ENCODE data around the gene GRAMD4. TPM values are rescaled to one million over a fixed set of nuclear protein-coding genes. Genes with fewer than 3 reads are reported as not detected.

GRAMD4 gene
- total and polyA plus RNA-seq, 2 donors (not counting 1 experiment from before 2014, with no cell fraction given), result 17.0 to 88.1 TPM

GRCh38 chr22:46677323-46678002 is 57.3 kb downstream of the GRAMD4 start:
- no peak overlapping the region for H3K4me2 ChIP-seq (replicated peaks; ENCODE audit: low read depth, low read length, poor library complexity, severe bottlenecking)
- H3K4me1 Mint-ChIP-seq, result peaks cover 28% of the 10 kb centered on the region
- POLR2A ChIA-PET, result no interaction called here
- 96% methylated on average over 28 of the region's 28 CpGs for WGBS (ENCODE audit: insufficient coverage)
- ATAC-seq (ENCODE audit: low read depth), result no peak
- H3K36me3 ChIP-seq (replicated peaks in 1 of 2; ENCODE audit: control extremely low read depth in 1 of 2, control insufficient read depth in 1 of 2, extremely low read depth in 1 of 2, insufficient read depth in 2 of 2, low read length in 1 of 2), result peaks cover 0 to 37% of the 10 kb centered on the region in 2 experiments
- H3K27ac Mint-ChIP-seq, result no peak overlapping the region
- no peak for DNase-seq
- H3K9me3 ChIP-seq (ENCODE audit: control extremely low read depth in 1 of 3, control insufficient read depth in 2 of 3, insufficient read depth in 1 of 3, low read length in 2 of 3), result peaks cover 0 to 10% (median 0%) of the 10 kb centered on the region in 3 donors
- intact Hi-C loops (cut with micrococcal nuclease), result no loop called here
- H3K4me3 Mint-ChIP-seq, result no peak overlapping the region
- peaks cover 24 to 30% of the 10 kb centered on the region in 2 donors for H3K4me1 ChIP-seq (ENCODE audit: control insufficient read depth in 2 of 2, insufficient read depth in 2 of 2, low read length in 2 of 2)
- no peaks in the 10 kb centered on the region for H3K9me3 Mint-ChIP-seq (ENCODE audit: insufficient read depth)
- no peak overlapping the region for H3K4me3 ChIP-seq (ENCODE audit: control extremely low read depth in 1 of 5, extremely low read depth in 1 of 5, insufficient read depth in 1 of 5, low read depth in 2 of 5, low read length in 4 of 5)
- CTCF ChIA-PET, result no interaction called here
- H3K27me3 ChIP-seq (replicated peaks in 1 of 4; ENCODE audit: control extremely low read depth in 1 of 4, control insufficient read depth in 3 of 4, insufficient read depth in 4 of 4, low read length in 3 of 4), result peaks cover 0 to 34% (median 0%) of the 10 kb centered on the region in 4 experiments
- H2AFZ ChIP-seq (ENCODE audit: insufficient read depth, low read depth, low read length, poor library complexity, severe bottlenecking), result no peak overlapping the region
- no peak overlapping the region for H3K9ac ChIP-seq (ENCODE audit: low read length)
- H3K27ac ChIP-seq (ENCODE audit: low read length in 2 of 2), result no peak overlapping the region
- H3K79me2 ChIP-seq (ENCODE audit: control insufficient read depth, insufficient read depth, low read length), result peaks cover 26% of the 10 kb centered on the region
- TF ChIP-seq, protein P1, sequence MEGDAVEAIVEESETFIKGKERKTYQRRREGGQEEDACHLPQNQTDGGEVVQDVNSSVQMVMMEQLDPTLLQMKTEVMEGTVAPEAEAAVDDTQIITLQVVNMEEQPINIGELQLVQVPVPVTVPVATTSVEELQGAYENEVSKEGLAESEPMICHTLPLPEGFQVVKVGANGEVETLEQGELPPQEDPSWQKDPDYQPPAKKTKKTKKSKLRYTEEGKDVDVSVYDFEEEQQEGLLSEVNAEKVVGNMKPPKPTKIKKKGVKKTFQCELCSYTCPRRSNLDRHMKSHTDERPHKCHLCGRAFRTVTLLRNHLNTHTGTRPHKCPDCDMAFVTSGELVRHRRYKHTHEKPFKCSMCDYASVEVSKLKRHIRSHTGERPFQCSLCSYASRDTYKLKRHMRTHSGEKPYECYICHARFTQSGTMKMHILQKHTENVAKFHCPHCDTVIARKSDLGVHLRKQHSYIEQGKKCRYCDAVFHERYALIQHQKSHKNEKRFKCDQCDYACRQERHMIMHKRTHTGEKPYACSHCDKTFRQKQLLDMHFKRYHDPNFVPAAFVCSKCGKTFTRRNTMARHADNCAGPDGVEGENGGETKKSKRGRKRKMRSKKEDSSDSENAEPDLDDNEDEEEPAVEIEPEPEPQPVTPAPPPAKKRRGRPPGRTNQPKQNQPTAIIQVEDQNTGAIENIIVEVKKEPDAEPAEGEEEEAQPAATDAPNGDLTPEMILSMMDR (IDR thresholded peaks at IDR 0.05), result no peak
- no peak for TF ChIP-seq EZH2 (IDR thresholded peaks at IDR 0.05; ENCODE audit: borderline replicate concordance, insufficient read depth, low read depth, low read length, poor library complexity, severe bottlenecking)
- H3K27me3 Mint-ChIP-seq, result no peaks in the 10 kb centered on the region
- peaks cover 93% of the 10 kb centered on the region for H4K20me1 ChIP-seq (ENCODE audit: control insufficient read depth, insufficient read depth, low read length, poor library complexity, severe bottlenecking)

DNA sequence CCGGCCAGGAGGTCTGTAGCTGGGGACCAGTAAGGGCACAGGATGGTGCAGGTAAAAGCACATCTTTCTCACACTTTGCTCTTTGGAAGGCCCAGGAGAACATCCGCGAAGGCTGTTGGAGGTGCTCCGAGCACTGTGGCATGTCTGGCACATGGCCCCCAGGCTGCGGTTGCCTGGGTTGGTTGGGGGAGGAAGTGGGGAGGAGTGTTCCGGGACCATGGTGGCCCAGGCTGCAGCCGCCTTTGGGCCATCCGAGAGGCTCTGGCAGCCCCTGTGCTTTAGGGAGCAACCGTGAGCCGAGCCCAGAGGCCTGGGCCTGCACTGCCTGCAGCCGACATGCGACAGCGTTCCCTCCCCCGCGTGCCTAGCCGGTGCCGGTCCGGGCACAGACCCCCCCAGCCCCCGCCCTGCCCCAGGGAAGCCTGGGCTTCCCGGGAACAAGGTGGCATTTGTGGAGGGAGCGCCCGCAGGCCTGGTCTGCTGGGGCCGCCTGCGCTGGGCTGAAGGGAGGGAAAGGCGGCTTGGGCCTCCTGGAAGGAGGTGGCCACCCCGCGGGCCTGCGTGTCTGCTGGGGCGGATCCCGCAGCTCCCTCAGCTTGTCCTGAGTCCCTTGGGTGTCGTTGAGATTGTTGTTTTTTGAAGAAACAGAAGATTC is 57.9 kb downstream of the GRAMD4 start:
- Mint-ChIP-seq H3K4me1 (peaks cover 24% of the 10 kb centered on the region), H3K27me3 (no peaks in the 10 kb centered on the region), H3K4me3 (no peak overlapping the region), H3K27ac (no peak overlapping the region), H3K9me3 (ENCODE audit: insufficient read depth) (no peaks in the 10 kb centered on the region)
- ATAC-seq (ENCODE audit: low read depth) (no peak), DNase-seq (no peak)
- no peak overlapping the region for H3K4me3 ChIP-seq (ENCODE audit: control extremely low read depth in 1 of 5, extremely low read depth in 1 of 5, insufficient read depth in 1 of 5, low read depth in 2 of 5, low read length in 4 of 5)
- H3K27ac ChIP-seq (ENCODE audit: low read length in 2 of 2), result no peak overlapping the region
- CTCF ChIA-PET, result no interaction called here
- peaks cover 0 to 31% (median 0%) of the 10 kb centered on the region in 4 experiments for H3K27me3 ChIP-seq (replicated peaks in 1 of 4; ENCODE audit: control extremely low read depth in 1 of 4, control insufficient read depth in 3 of 4, insufficient read depth in 4 of 4, low read length in 3 of 4)
- no peak overlapping the region for H3K9ac ChIP-seq (ENCODE audit: low read length)
- H3K79me2 ChIP-seq (ENCODE audit: control insufficient read depth, insufficient read depth, low read length), result peaks cover 21% of the 10 kb centered on the region
- intact Hi-C loops (cut with micrococcal nuclease), result no loop called here
- H2AFZ ChIP-seq (ENCODE audit: insufficient read depth, low read depth, low read length, poor library complexity, severe bottlenecking), result no peak overlapping the region
- peaks cover 0 to 34% of the 10 kb centered on the region in 2 experiments for H3K36me3 ChIP-seq (replicated peaks in 1 of 2; ENCODE audit: control extremely low read depth in 1 of 2, control insufficient read depth in 1 of 2, extremely low read depth in 1 of 2, insufficient read depth in 2 of 2, low read length in 1 of 2)
- peaks cover 19 to 29% of the 10 kb centered on the region in 2 donors for H3K4me1 ChIP-seq (ENCODE audit: control insufficient read depth in 2 of 2, insufficient read depth in 2 of 2, low read length in 2 of 2)
- POLR2A ChIA-PET, result no interaction called here
- WGBS (ENCODE audit: insufficient coverage), result 54% methylated on average over 31 of the region's 31 CpGs
- no peak overlapping the region for H3K4me2 ChIP-seq (replicated peaks; ENCODE audit: low read depth, low read length, poor library complexity, severe bottlenecking)
- peaks cover 0 to 10% (median 0%) of the 10 kb centered on the region in 3 donors for H3K9me3 ChIP-seq (ENCODE audit: control extremely low read depth in 1 of 3, control insufficient read depth in 2 of 3, insufficient read depth in 1 of 3, low read length in 2 of 3)
- H4K20me1 ChIP-seq (ENCODE audit: control insufficient read depth, insufficient read depth, low read length, poor library complexity, severe bottlenecking), result peaks cover 93% of the 10 kb centered on the region
- no peak for TF ChIP-seq EZH2 (IDR thresholded peaks at IDR 0.05; ENCODE audit: borderline replicate concordance, insufficient read depth, low read depth, low read length, poor library complexity, severe bottlenecking)
- TF ChIP-seq, protein P1 (IDR thresholded peaks at IDR 0.05), result no peak

Measured in B cell (primary cell).